ENCODE results near the gene CITED2.
A peak's percentile ranks its signal among the peaks of the same experiment; 100 is the strongest.
"Not testable (repeated sequence)": the region's sequence is repeated elsewhere in the genome, so short reads cannot be mapped to it uniquely, and the experiment has no call there.

The CITED2 gene
- 18.8 to 247 (median 50.1) reads per million in 9 experiments for total RNA-seq

- peaks cover 40 to 47% of the 10 kb centered on the region in 2 donors for H3K4me1 Mint-ChIP-seq (ENCODE audit: low read depth in 2 of 2)
- no peaks in the 10 kb centered on the region for H3K27me3 Mint-ChIP-seq
- H3K9me3 Mint-ChIP-seq, result no peaks in the 10 kb centered on the region
- H3K36me3 Mint-ChIP-seq (ENCODE audit: insufficient read depth), result peaks cover 58% of the 10 kb centered on the region
- DNase-seq (peak; percentile 93 to 98 (median 94)), ATAC-seq (replicated peaks) (peak; percentile 64)
- peak within 1 kb of the TSS; percentile 99 to 100 for H3K4me3 Mint-ChIP-seq
- H3K27ac Mint-ChIP-seq, result peak within 1 kb of the TSS; percentile 92 to 100
Observed at GRCh38 chr6:139374357-139375225, at the start of gene CITED2. CITED2 (minus strand) TSS chr6:139374648; CDS start chr6:139373944, 704 bp downstream.

DNA sequence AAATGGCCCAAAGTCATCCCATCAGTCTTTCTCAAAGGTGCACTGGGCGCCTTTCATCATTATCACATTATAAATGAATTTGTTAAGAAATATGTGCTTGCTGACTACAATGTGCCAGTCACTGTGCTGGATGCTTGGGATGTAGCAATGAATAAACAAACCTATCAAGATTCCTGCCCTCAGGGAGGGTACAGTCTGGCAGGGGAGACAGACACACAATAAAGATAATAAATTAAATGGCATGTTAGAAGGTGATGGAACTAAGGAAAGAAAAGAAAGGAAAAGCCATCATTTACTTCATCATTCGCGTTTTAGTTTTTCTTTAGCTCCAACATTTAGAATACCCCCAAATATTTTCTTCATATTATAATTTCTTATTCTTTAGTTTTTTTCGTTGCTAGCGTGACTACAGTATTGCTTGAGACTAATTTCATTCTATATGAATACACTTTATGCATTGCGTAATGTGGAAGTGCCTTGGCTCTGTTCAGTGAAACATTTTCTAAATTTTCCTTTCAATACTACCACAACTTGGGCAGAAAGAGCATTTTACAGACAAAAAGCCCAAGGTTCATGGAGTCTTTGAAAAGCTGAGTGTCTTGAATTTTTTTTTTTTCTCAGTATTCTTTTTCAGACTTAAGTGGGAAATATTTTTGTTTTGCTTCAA, 48.7 kb upstream of the CITED2 start:
- Mint-ChIP-seq H3K27me3 (peaks cover 13 to 24% of the 10 kb centered on the region in 2 donors), H3K36me3 (ENCODE audit: insufficient read depth) (no peaks in the 10 kb centered on the region), H3K4me1 (ENCODE audit: low read depth in 2 of 2) (no peaks in the 10 kb centered on the region), H3K9me3 (no peaks in the 10 kb centered on the region), H3K4me3 (no peak overlapping the region), H3K27ac (no peak overlapping the region)
- ATAC-seq (replicated peaks) (no peak), DNase-seq (no peak)

- no peak for DNase-seq
- Mint-ChIP-seq H3K27me3 (peaks cover 13 to 23% of the 10 kb centered on the region in 2 donors), H3K36me3 (ENCODE audit: insufficient read depth) (no peaks in the 10 kb centered on the region), H3K9me3 (no peaks in the 10 kb centered on the region), H3K4me1 (ENCODE audit: low read depth in 2 of 2) (no peaks in the 10 kb centered on the region), H3K27ac (no peak overlapping the region), H3K4me3 (no peak overlapping the region)
- ATAC-seq (replicated peaks), result no peak
Observed at GRCh38 chr6:139422105-139423036, 47.9 kb upstream of the CITED2 start.

- peaks cover 0 to 11% of the 10 kb centered on the region in 2 donors for H3K27me3 Mint-ChIP-seq
- H3K4me1 Mint-ChIP-seq (ENCODE audit: low read depth in 2 of 2), result peaks cover 0 to 1% of the 10 kb centered on the region in 2 donors
Observed at GRCh38 chr6:139418481-139419132, 44.2 kb upstream of the CITED2 start.

DNA sequence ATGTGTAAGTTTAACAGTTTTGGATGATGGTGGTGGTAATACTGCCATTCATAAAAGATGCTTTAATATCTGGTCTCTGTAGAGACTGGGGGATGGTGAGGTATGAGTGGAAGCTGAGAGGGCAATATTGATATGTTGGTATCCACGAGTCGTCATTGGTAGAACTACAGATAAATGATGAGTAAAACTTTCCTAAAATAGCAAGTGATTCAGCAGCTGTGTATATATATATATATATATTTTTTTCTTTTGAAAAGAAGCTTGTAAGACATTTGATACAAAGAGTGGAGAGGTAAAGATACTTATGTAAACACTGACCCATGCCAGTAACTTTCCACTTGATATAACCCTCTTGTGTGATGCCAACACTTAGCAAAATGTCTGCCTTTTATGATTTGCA, 41.7 kb upstream of the CITED2 start:
- ATAC-seq (replicated peaks), result no peak
- no peak overlapping the region for H3K4me3 Mint-ChIP-seq
- no peak for DNase-seq
- peaks cover 0 to 11% of the 10 kb centered on the region in 2 donors for H3K27me3 Mint-ChIP-seq
- H3K9me3 Mint-ChIP-seq, result no peaks in the 10 kb centered on the region
- H3K27ac Mint-ChIP-seq, result no peak overlapping the region
- H3K36me3 Mint-ChIP-seq (ENCODE audit: insufficient read depth), result no peaks in the 10 kb centered on the region
- H3K4me1 Mint-ChIP-seq (ENCODE audit: low read depth in 2 of 2), result peaks cover 0 to 1% of the 10 kb centered on the region in 2 donors

More at GRCh38 chr6:139418481-139419132, 44.2 kb upstream of the CITED2 start:
- DNase-seq (no peak), ATAC-seq (replicated peaks) (no peak)
- no peaks in the 10 kb centered on the region for H3K36me3 Mint-ChIP-seq (ENCODE audit: insufficient read depth)
- H3K9me3 Mint-ChIP-seq, result no peaks in the 10 kb centered on the region
- H3K27ac Mint-ChIP-seq, result no peak overlapping the region
- no peak overlapping the region for H3K4me3 Mint-ChIP-seq

DNA sequence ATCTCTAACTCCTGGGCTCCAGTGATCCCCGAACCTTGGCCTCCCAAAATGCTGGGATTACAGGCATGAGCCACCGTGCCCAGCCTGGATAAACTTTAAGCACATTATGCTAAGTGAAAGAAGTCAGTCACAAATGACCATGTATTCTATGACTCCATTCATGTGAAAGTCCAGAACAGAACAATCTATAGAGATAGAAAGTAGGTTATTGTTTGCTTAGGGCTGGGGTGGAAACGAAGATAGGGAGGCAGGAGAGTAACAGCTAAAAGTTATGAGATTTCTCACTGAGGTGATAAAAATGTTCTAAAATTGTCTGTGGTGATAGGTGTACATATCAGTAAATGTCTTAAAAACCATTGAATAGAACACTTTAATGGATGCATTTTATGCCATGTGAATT, 40.9 kb upstream of the CITED2 start:
- H3K9me3 Mint-ChIP-seq, result no peaks in the 10 kb centered on the region
- H3K4me3 Mint-ChIP-seq, result no peak overlapping the region
- H3K4me1 Mint-ChIP-seq (ENCODE audit: low read depth in 2 of 2), result peaks cover 0 to 1% of the 10 kb centered on the region in 2 donors
- no peak for DNase-seq
- no peak overlapping the region for H3K27ac Mint-ChIP-seq
- H3K27me3 Mint-ChIP-seq, result peaks cover 0 to 11% of the 10 kb centered on the region in 2 donors
- ATAC-seq (replicated peaks), result no peak
- H3K36me3 Mint-ChIP-seq (ENCODE audit: insufficient read depth), result no peaks in the 10 kb centered on the region

DNA sequence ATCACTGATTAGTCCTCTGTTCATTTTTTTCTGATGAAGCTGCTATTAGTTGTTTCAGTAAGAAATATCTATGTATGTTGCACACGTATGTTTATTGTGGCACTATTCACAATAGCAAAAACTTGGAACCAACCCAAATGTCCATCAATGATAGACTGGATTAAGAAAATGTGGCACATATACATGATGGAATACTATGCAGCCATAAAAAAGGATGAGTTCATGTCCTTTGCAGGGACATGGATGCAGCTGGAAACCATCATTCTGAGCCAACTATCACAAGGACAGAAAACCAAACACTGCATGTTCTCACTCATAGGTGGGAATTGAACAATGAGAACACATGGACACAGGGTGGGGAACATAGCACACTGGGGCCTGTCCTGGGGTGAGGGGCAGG, 37.7 kb upstream of the CITED2 start:
- H3K36me3 Mint-ChIP-seq (ENCODE audit: insufficient read depth); H3K9me3 Mint-ChIP-seq; DNase-seq; H3K27ac Mint-ChIP-seq; H3K4me3 Mint-ChIP-seq; H3K27me3 Mint-ChIP-seq; H3K4me1 Mint-ChIP-seq (ENCODE audit: low read depth in 2 of 2); ATAC-seq (replicated peaks): not testable (repeated sequence)

- H3K4me1 Mint-ChIP-seq (ENCODE audit: low read depth in 2 of 2), result no peaks in the 10 kb centered on the region
- no peak for ATAC-seq (replicated peaks)
Observed at GRCh38 chr6:139409026-139409425, 34.6 kb upstream of the CITED2 start.

GRCh38 chr6:139407718-139408222, 33.3 kb upstream of the CITED2 start:
- DNase-seq, result no peak
- ATAC-seq (replicated peaks), result no peak
- no peaks in the 10 kb centered on the region for H3K27me3 Mint-ChIP-seq
- no peaks in the 10 kb centered on the region for H3K9me3 Mint-ChIP-seq
- no peak overlapping the region for H3K4me3 Mint-ChIP-seq
- H3K27ac Mint-ChIP-seq, result no peak overlapping the region
- no peaks in the 10 kb centered on the region for H3K4me1 Mint-ChIP-seq (ENCODE audit: low read depth in 2 of 2)
- peaks cover 4% of the 10 kb centered on the region for H3K36me3 Mint-ChIP-seq (ENCODE audit: insufficient read depth)

More at GRCh38 chr6:139409026-139409425, 34.6 kb upstream of the CITED2 start:
- no peaks in the 10 kb centered on the region for H3K27me3 Mint-ChIP-seq
- peaks cover under 1% of the 10 kb centered on the region for H3K36me3 Mint-ChIP-seq (ENCODE audit: insufficient read depth)
- H3K27ac Mint-ChIP-seq, result no peak overlapping the region
- no peak for DNase-seq
- H3K9me3 Mint-ChIP-seq, result no peaks in the 10 kb centered on the region
- no peak overlapping the region for H3K4me3 Mint-ChIP-seq

- Mint-ChIP-seq H3K27ac (no peak overlapping the region), H3K27me3 (no peaks in the 10 kb centered on the region), H3K36me3 (ENCODE audit: insufficient read depth) (peaks cover 4% of the 10 kb centered on the region), H3K9me3 (no peaks in the 10 kb centered on the region), H3K4me3 (no peak overlapping the region), H3K4me1 (ENCODE audit: low read depth in 2 of 2) (no peaks in the 10 kb centered on the region)
- ATAC-seq (replicated peaks) (no peak), DNase-seq (no peak)
Observed at GRCh38 chr6:139406577-139407343, 32.3 kb upstream of the CITED2 start.

DNA sequence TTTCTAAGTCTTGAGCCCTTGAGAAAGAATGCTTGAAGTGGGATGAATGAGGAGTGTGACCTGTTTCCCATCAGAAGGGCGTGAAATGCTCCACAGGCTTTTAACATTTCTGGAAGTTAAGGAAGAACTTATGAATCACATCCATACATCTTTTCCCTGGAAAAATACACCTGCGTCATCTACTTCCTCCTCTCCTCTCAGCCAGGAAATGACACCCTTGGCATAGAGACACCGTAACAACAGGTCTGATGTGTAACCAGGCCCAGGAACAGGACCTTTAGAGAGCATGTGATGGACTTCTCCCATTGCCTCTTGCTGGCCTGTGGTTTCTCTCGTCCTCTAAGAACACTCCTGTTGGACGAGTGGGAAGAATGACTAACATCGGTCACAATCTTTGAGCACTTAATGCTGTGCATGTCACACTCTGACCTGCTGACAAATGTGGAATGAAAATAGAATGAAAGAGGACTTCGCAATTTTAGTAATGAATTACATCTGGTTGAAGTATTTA, 28.5 kb upstream of the CITED2 start:
- DNase-seq (no peak), ATAC-seq (replicated peaks) (no peak)
- Mint-ChIP-seq H3K4me3 (no peak overlapping the region), H3K9me3 (no peaks in the 10 kb centered on the region), H3K27ac (no peak overlapping the region), H3K4me1 (ENCODE audit: low read depth in 2 of 2) (no peaks in the 10 kb centered on the region), H3K36me3 (ENCODE audit: insufficient read depth) (peaks cover 4% of the 10 kb centered on the region), H3K27me3 (peaks cover 0 to 1% of the 10 kb centered on the region in 2 donors)

GRCh38 chr6:139398658-139399057, 24.2 kb upstream of the CITED2 start:
- Mint-ChIP-seq H3K27ac (no peak overlapping the region), H3K27me3 (peaks cover 0 to 7% of the 10 kb centered on the region in 2 donors), H3K9me3 (no peaks in the 10 kb centered on the region), H3K4me3 (no peak overlapping the region), H3K36me3 (ENCODE audit: insufficient read depth) (peaks cover 3% of the 10 kb centered on the region), H3K4me1 (ENCODE audit: low read depth in 2 of 2) (no peaks in the 10 kb centered on the region)
- no peak for DNase-seq
- ATAC-seq (replicated peaks), result no peak

Measured in effector memory CD8-positive, alpha-beta T cell (primary cell).